ENCODE results near the gene CROCC2. TPM values are rescaled to one million over a fixed set of nuclear protein-coding genes. Genes with fewer than 3 reads are reported as not detected.

The CROCC2 gene
- total RNA-seq, 1 experiment from 2014 or later = not detected

- Histone ChIP-seq H3K79me2 (ENCODE audit: insufficient read depth, low read length) (no peaks in the 10 kb centered on the region), H3K9ac (ENCODE audit: low read length) (no peak overlapping the region), H3K36me3 (ENCODE audit: control insufficient read depth in 1 of 2, insufficient read depth in 2 of 2, low read length in 2 of 2) (no peaks in the 10 kb centered on the region), H3K27me3 (ENCODE audit: insufficient read depth, low read length) (no peaks in the 10 kb centered on the region; the same call in 1 of the 2 replicates), H2AFZ (ENCODE audit: low read depth, low read length, poor library complexity, severe bottlenecking) (no peak overlapping the region), H3K4me1 (ENCODE audit: control insufficient read depth in 1 of 2, insufficient read depth in 2 of 2, low read length in 2 of 2) (peaks cover 0 to 12% of the 10 kb centered on the region in 2 experiments; a peak in 1 of 4 replicates), H4K20me1 (ENCODE audit: insufficient read depth) (no peaks in the 10 kb centered on the region), H3K9me2 (ENCODE audit: insufficient read depth) (no peaks in the 10 kb centered on the region), H3K4me2 (ENCODE audit: low read length) (no peak overlapping the region), H3K9me3 (ENCODE audit: control insufficient read depth in 1 of 2, insufficient read depth in 1 of 2, low read depth in 1 of 2, low read length in 2 of 2) (no peaks in the 10 kb centered on the region), H3K27ac (ENCODE audit: low read depth, low read length) (no peak overlapping the region), H3K4me3 (replicated peaks in 1 of 2; ENCODE audit: low read depth in 1 of 2, low read length in 2 of 2) (no peak overlapping the region)
- TF ChIP-seq EZH2 (IDR thresholded peaks at IDR 0.05) (no peak), FOSL1 (IDR thresholded peaks at IDR 0.05; ENCODE audit: low read depth) (no peak)
- TF ChIP-seq, protein P1, sequence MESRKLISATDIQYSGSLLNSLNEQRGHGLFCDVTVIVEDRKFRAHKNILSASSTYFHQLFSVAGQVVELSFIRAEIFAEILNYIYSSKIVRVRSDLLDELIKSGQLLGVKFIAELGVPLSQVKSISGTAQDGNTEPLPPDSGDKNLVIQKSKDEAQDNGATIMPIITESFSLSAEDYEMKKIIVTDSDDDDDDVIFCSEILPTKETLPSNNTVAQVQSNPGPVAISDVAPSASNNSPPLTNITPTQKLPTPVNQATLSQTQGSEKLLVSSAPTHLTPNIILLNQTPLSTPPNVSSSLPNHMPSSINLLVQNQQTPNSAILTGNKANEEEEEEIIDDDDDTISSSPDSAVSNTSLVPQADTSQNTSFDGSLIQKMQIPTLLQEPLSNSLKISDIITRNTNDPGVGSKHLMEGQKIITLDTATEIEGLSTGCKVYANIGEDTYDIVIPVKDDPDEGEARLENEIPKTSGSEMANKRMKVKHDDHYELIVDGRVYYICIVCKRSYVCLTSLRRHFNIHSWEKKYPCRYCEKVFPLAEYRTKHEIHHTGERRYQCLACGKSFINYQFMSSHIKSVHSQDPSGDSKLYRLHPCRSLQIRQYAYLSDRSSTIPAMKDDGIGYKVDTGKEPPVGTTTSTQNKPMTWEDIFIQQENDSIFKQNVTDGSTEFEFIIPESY (IDR thresholded peaks at IDR 0.05; ENCODE audit: extremely low read depth, insufficient replicate concordance, low read length) = no peak
- CTCF ChIA-PET = interaction anchor here (0.5 to 1.5 kb wide), 14 partner anchors 9 to 477 kb away, joined by 3 to 8 read pairs (median 3); partner anchors contain the start of genes CROCC2, MAB21L4 and PASK
- no peak for DNase-seq (ENCODE audit: low read depth, low spot score)
- RAD21 ChIA-PET (ENCODE audit: low non-redundant PET in 1 of 2, low total read pairs in 2 of 2, uncharacterized antibody in 2 of 2, unreplicated experiment in 2 of 2) = interaction anchor here (1.0 to 1.1 kb wide), 2 partner anchors 69 to 187 kb away, joined by 3 read pairs; partner anchors contain the start of gene MTERF4 (in 1 of the 2)
- no TSS peak for BruUV-seq (replicated peaks)
- intact Hi-C loops (cut with micrococcal nuclease) = loop anchor here (5.0 kb wide), 1 partner anchor 72 kb away; no protein-coding TSS in a partner anchor
- POLR2A ChIA-PET = no interaction called here
- ATAC-seq = peak; percentile 36
Observed at GRCh38 chr2:240914645-240915525, 8.7 kb downstream of the CROCC2 start.
